SHP77 (cell line): ENCODE measurements around the gene TTC9.
A peak's percentile ranks its signal among the peaks of the same experiment; 100 is the strongest.

ENCODE experiments used
- DNase-seq, 2 experiments: peaks; one replicate each; lab custom pipeline; 2025; lab: John Stamatoyannopoulos, UW

TTC9 gene

DNA sequence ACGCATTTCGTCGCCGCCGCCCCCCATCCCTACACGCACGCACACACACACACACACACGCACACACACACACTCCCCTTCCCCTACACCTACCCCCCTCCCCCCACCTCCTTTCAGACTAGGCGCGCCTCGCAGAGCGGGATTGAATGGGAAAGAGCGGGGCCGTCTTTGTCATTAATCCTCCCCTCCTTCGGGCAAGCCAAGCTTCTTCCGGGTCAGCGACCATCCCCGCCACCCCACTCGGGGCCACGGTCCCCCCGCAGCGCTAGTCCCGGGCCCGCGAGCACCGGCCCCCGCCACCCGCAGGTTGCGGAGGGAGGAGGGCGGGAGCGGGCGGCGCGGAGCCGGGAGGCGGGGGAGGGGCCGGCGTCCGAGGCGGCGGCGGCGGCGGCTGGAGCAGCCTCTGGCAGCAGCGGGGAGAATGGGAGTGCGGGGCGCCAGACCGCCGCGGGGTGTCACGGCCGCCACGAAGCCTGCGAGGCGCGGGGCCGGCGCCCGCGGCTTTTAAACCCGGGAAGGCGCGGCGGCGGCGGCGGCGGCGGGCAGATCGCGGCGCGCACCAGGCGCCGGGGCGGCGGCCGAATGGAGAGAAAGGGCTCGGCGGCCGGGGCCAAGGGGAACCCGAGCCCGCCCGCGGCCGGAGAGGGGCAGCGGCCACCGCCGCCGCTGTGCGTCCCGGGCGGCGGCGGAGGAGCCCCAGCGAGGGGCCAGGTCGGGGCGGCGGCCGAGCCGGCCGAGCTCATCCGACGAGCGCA lies at the start of gene TTC9:
Gene TTC9, plus strand, starts transcription at position 369 of the 755 bp plus-strand sequence. Its CDS starts 214 bp downstream, at position 583.
- peak; percentile 12 to 35 for DNase-seq

DNA sequence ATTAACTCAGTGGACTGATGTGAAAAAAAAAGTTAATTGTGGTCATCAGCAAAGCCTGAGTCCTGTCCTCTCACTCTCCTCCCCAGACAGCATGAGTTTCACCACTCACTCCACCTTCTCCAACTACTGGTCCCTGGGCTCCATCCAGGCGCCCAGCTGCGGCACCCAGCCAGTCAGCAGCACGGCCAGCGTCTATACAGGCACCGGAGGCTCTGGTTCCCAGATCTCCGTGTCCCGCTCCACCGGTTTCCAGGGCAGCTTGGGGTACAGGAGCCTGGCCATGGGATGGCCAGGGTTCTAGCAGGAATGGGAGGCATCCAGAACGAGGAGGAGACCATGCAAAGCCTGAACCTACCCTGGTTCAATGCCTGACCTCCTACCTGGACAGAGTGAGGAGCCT lies 47.3 kb upstream of the TTC9 start:
- DNase-seq, result no peak

DNA sequence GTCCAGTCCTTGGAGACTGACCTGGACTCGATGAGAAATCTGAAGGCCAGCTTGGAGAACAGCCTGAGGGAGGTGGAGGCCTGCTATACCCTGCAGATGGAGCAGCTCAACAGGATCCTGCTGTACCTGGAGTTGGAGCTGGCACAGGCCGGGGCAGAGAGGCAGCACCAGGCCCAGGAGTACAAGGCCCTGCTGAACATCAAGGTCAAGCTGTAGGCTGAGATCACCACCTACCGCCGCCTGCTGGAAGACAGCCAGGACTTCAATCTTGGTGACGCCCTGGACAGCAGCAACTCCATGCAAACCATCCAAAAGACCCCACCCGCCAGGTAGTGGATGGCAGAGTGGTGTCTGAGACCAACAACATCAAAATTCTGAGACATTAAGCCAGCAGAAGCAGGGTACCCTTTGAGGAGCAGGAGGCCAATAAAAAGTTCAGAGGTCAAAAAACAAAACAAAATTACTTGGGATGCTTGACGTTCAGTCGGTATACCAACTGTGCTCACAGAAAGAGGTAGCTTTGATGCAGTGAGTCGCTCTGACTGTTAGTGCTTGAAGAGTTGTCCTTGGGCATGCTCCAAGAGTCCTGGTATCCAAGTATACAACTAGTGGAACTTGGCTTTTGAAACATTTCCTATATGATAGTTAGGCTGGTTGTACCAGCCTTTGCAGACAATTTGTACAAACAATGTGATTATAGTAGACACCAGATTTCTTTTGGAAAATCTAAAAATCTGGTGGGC lies 46.1 kb upstream of the TTC9 start:
- no peak for DNase-seq

DNA sequence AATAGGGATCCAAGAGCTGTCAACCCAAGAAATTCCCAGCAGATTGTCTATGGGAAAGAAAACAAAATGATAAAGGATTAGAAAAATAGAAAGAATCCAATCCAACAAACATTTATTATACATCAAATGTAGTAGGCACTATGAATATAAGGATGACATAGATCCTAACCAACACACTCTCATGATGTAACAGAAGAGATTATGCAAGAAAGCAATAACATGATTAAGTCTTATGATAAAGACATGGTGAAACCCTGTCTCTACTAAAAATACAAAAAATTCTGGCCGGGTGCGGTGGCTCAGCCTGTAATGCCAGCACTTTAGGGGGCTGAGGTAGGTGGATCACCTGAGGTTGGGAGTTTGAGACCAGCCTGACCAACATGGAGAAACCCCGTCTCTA lies 44.0 kb upstream of the TTC9 start:
- DNase-seq, result no peak

DNA sequence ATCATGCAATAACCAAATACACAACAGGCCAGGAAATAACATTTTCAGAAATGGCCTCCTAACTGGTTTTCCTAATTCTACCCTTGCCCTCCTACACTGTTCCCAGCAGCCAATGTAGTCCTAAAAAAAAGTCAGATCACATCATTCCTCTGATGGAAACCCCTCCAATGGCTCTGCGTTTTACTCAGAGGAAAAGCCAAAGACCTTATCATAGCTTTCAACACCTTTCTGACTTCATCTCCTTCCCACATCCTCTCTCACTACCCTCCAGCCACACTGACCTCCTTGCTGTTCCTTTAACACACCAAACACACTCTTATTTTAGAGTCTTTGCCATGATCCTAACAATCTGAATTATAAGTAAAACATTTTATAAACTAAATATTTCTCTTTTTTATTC lies 42.4 kb upstream of the TTC9 start:
- no peak for DNase-seq

DNA sequence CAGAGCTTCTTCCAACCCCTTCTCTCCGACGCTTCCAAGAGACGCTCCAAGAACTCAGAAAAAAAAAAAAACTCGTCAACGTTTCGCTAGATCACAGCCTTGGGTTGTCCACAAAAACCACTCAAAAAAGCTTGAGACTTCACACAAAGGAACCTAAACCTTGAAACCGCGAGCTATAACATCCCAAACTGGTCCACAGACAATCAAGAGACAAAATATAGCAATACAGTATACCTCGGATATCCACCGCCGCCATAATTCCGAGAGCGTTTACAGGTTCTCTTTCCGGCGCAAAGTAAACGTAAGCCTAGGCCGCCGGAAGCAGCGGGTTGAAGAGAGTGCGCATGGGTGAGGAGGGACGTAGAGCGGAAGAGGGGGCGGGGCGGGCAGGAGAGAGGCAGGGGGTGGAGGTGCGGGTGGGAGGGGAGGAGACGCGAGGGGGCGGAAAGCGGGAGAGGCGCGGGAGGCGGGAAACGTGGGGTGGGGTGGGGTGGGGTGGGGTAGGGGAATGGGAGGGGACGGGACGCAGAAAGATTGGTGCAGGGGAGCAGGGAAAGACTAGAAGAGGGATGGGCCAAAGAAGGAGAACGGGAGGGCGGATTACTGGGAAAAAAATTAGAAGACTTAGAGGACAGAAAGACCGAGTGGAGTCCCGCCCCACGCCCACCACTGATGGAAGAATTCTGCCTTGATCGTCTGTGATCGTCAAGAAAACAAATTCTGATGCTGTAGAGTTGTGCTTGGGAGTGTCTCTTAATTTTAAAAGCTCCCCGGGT lies 41.1 kb upstream of the TTC9 start, which contains the start of gene MED6:
Gene MED6, minus strand, starts transcription at position 274 of the 776 bp plus-strand sequence. Its CDS starts 18 bp downstream, at position 256.
- DNase-seq, result peak; percentile 94 to 95

DNA sequence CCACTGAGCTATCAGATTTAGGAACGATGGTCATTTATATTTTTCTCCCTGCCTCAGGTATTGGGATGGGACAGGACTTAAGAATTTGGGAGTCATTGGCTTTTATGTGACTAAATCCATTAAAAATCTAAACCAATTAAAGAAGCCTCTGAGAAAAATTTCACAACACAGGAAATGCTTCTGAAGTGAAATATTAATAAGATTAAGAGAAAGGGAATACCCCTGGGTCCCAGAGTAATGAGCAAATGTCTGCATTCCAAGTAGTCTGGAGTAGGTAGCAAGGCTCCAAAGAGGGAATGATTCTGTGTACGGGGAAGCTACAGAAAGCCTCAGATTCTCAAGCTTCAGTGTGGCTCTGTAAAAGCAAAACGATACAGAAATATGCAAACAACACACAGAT lies 40.6 kb upstream of the TTC9 start:
- no peak for DNase-seq

DNA sequence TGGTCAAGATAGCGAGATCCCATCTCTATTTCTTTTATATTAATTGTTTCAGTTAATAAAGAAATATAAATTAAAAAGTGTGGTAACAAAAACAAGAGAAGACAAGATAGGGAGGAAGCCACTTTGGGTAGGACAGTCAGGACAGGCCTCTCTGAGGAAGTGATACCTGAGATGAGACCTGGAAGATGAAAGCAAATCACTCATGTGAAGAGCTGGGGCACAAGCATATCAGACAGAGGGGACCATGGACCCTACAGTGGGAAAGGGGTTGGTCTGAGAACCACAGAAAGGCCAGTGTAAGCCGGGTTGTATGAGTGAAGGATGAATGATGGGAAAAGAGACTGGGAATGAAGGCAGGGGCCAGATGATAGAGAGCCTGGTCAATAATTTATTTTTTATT lies 39.5 kb upstream of the TTC9 start:
- no peak for DNase-seq

DNA sequence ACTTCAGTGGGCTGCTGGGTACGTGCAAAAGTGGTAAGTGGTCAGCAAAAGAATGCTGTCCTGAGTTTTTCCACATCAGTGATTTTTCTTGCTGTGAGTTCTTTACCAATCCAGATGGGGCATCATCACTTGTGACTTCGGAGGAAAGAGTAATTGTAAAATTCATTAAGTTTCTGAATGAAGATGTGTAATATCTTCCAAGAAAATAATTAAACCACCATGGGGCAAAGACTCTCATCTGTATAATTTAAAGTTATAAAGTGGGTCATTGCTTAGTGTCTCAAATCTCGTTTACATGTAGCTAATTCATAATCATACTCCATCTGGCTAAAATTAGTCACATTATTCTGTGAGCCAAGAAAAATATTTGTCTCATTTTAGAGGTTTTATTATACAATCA lies 30.5 kb upstream of the TTC9 start:
- DNase-seq, result no peak

DNA sequence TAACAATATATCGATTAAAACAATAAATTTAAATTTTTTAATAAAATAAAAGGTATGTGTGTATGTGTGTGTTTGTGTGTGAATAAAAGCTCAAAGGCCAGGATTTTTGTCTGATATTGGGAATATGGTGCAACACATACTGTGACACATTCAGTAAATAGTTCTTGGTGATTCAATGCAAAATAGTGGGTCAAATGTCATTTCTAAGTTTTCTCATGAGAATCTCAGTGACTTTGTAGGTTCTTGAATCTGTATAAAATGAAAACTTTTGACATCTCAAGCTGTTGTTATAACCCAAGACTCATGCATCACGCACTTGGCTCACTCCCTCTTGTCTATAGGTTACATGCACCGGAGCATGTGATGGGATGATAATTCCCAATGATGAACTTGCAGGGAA lies 25.1 kb upstream of the TTC9 start:
- DNase-seq, result no peak

DNA sequence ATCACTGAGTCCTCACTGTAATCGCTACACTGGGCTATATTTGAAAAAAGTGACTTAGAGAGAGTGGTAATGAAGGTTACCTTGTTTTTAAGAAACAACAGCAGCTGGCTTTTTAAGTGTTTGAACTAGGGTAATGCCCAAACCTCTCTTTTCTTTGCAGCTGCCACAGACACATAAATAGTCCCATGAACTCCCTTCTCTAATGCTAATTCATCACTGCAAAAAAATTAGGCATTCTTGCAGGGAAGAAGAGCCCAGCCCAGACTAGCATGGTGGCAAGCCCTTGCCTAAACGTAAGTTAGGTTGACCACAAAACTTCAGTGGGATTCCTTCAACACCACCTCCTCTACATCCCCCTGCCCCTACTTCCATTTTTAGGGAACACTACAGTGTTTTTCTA lies 23.4 kb upstream of the TTC9 start:
- DNase-seq, result no peak

DNA sequence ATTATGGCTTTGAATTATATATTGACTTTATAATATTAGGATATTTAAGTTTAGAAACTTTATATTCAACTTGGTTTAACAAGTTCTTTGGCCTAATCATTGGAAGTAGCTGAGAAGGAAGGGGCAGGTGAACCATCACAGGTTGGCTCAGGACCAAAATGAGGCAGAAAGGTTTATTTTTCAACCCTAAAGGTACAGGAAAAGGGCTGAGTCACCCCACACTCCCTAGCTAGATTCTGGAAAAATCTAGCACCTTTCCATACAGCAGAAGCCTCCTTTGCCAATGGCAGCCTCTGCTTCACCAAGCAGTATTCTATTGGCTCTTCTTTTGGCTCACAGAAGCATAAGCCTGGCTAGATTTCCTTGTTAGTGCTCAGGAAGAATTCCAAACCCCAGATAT lies 22.0 kb upstream of the TTC9 start:
- DNase-seq, result no peak

DNA sequence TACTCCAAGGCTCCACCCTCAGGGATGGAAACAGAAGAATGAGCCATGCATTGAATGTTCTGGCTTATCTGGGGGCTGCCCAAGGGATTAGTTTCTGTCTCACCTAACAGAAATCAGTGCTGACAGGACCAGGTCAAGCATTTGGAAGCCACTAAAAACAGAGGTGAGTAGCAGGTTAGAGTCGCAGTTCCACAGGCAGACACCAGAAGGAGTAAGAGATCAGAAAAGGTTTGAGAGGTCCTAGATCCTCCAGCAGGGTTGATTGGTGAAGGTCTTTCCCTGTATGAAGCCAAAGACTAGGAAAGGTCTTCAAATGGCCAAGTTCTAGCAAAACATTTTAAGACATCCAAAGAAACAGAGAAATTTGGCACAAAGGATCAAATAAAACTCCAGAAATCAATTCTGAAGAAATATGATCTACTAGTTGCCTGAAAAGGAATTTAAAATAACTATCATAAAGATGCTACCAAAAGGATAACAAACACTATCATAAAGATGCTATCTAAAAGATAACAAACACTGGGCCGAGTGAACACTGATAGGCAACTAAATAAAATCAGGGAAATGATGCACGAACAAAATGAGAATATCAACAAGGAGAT lies 19.5 kb upstream of the TTC9 start:
- peak; percentile 22 to 36 for DNase-seq

DNA sequence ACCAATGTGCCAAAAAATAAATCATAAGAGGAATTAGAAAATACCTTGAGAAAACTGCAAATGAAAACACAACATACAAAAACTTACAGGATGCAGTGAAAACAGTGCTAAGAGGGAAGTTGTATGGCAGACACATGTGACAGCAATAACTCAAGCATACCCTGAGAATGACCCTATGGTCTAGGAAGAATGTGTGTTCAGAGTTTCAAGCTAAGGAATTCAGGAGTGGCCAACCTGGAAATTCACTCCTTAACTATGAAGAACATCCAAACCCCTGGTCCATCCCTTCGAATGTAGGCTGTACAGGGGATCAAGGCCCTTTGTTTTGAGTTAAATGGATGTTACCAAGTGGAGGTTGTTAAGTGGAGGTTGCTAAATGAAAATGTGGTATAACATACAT lies 16.7 kb upstream of the TTC9 start:
- DNase-seq, result no peak

DNA sequence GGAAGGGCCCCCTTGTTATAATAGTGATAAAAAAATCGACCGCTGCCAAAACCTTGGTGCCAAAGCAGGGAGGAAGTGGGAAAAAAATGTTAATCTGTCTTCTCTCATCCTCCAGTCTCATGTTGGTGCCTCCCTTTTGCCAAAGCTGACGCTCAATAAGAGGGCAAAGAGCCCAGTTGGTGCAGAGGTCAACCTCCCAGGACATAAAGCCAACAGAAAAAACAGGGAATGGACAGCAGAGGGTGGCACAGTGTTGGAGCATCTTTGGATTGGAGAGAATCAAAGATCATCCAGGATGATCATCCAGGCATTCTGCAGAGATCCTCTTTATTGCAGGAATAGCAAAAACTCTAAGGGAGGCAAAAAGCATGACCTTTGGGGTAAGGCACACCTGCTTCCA lies 9.8 kb upstream of the TTC9 start:
- no peak for DNase-seq

DNA sequence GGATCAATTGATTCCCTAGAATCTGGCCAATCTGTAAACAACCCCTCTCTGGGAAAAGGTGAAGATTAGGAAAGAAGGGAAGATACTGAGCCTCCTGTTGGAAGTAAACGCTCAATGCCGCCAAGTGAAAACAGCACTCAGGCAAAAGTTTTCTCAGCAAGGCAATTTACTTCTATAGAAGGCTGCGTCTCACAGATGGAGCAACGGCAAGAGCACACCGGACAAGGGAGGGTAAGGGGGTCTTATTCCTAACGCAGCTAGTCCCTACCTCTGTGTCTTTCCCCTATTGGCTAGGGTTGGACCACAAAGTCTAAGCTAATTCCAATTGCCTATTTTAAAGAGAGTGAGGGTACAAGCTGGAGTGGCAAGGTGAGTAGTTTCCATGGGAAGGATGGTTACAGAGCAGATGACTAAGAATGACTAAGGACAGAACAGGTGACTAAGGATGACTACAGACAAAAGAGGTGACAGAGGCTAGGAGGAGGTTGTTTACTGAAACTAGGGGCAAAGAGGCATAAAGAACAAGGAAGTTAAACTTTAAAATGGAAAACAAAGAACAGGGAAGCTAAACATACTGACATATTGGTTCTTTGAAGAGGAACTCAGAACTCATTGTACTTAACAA lies 5.6 kb upstream of the TTC9 start:
- DNase-seq, result no peak

DNA sequence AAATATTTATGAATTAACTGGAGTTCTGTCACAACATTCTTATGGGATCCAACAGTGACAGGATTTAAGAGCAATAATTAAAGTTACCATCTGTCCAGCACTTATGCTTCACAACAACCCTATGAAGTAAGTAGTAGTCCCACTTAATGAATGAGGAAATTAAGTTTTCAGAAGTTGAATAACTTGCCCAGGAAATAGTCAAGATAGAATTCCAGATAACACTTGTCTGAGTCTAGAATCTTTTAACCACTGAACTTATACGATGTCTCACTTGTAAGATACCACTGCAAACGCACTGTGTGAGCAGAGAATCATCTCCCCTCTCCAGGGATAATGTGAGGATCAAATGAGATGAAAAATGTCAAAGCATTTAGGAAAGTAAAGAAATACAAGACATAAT lies 3.3 kb upstream of the TTC9 start:
- DNase-seq, result no peak

DNA sequence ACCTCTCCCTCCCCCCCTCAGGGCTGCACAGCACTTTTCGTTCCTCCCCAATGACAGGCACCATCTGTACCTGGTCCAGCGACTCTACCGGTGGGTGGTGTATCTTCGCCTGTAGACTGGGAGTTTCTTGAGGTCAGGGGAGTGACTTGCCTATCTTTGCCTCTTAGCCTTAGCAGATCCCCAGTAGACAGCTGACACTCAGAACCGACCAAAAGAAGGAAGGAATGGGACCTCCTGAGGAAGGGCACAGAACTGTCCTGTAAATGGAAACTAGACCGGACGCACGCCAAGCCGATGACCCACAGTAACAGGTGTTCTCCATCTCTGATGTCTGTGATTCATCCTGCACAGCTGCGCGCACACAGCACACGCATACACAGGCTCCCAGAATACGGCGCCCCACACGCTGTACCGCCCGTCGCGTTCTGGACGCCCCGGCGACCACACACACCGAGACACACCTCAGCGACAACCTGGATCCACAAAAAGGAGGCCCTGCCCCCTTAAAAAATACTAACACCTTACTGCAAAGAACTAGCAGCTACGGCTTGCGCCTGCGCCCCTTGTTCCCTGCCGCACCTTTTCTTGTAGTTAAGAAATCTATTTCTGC lies 673 bp upstream of the TTC9 start:
- peak; percentile 41 to 49 for DNase-seq

DNA sequence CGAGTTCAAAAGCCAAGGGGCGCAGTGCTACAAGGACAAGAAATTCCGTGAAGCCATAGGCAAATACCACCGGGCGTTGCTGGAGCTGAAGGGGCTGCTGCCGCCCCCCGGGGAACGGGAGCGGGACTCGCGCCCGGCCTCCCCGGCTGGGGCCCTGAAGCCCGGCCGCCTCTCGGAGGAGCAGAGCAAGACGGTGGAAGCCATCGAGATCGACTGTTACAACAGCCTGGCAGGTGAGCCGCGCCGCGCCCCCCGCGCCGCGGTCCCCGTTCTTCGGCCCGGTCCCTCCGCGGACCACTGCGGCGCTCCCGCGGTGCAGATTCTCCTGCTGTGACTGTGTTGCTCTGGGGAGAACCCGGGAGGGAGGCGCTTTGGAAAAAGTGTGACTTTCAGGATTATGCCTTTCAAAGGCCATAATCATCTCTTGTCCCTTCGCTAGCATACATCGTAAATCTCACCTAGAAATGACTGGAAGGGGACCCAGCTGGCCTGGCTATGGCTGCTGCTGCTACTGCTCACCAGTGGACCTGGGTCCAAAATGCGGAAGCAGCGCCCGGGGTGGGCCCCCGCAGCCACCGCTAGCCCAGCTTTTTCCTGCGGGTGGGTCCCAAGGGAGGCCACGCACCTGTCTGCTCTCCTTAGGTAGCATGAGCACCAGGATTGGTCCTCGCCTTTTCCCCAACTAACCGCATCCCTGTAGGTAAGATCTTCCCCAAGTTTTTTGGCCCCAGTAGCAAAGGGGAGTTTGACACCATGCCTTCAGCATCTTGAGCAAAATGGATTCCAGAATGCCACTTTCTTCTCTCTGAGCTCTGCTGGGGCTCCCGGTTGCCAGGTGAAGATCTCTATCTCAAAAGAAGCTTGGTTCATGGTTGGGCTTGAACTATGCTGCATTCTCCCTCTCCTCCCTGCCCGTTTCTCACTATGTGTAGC lies 853 bp downstream of the TTC9 start:
- peak in 1 of 2 experiments; percentile 1 for DNase-seq

DNA sequence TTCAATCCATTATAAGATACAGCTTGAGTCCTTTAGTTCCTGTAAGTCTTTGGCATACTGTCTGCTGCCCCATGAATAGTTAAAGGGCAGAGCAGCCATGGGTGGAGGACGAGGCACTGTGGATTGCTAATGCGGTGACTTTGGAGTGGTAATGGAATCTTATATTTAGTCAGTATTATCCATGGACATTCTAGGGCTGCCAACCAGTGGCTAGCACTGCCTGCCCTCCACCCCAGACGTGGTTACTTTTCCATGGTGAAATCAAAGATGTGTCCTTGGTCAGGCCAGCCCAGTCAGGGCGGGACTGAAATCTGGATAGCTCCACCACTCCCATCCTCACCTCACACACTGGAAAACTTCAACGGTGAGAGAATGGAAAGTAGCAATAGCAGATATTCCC lies 2.3 kb downstream of the TTC9 start:
- no peak for DNase-seq
